Gastroesophageal sphincter (tissue), 4 donors: ENCODE data around the gene KCNMA1. TPM values are rescaled to one million over a fixed set of nuclear protein-coding genes. Genes with fewer than 3 reads are reported as not detected.

Experiments used
- ATAC-seq: fragments of 150-250 bp; one replicate; pipeline ENCODE4 v1.9.1; 2016; ENCODE audit warnings: mild to moderate bottlenecking, moderate library complexity
- H3K27ac ChIP-seq, 4 donors: fragments of 200-600 bp; sonication (generic) in 3 of 4; 1 replicate in 3 of 4; 2 replicates in 1 of 4; pipeline ENCODE4 v1.5.1; 2016 to 2019
- H3K27me3 ChIP-seq: fragments of 200-600 bp; sonication (generic); one replicate; pipeline ENCODE4 v1.5.1; 2019
- H3K36me3 ChIP-seq, 2 donors: fragments of 200-600 bp; sonication (generic); one replicate each; pipeline ENCODE4 v1.5.1; 2019; ENCODE audit warnings: control low read depth in 1 of 2
- H3K4me1 ChIP-seq, 3 donors: fragments of 200-600 bp; sonication (generic); 1 replicate in 2 of 3; 2 replicates in 1 of 3; pipeline ENCODE4 v1.5.1; 2016 to 2019; ENCODE audit warnings: control low read depth in 2 of 3
- H3K4me3 ChIP-seq, 2 donors: fragments of 200-600 bp; sonication (generic); one replicate each; pipeline ENCODE4 v1.5.1; 2019; ENCODE audit warnings: mild to moderate bottlenecking in 1 of 2, moderate library complexity in 1 of 2
- H3K9me3 ChIP-seq, 3 donors: fragments of 200-600 bp; sonication (generic); one replicate each; pipeline ENCODE4 v1.5.1; 2017 to 2019; ENCODE audit warnings: control low read depth in 2 of 3
- CTCF ChIP-seq, 4 experiments: fragments of 200-600 bp in 2 of 4; fragments of 450-650 bp in 2 of 4; sonication (generic) in 1 of 4; IDR thresholded peaks; one replicate each; pipeline ENCODE4 v1.5.1; 2017 to 2019; ENCODE audit warnings: antibody characterized with exemption in 4 of 4, mild to moderate bottlenecking in 2 of 4, moderate library complexity in 2 of 4
- EP300 ChIP-seq: sonication (generic); formaldehyde crosslinking; IDR thresholded peaks from one replicate; pipeline ENCODE4 v1.6.1; 2017; ENCODE audit warnings: antibody characterized with exemption, mild to moderate bottlenecking
- POLR2A ChIP-seq, 2 donors: fragments of 450-650 bp; IDR thresholded peaks; one replicate each; pipeline ENCODE4 v1.6.1; 2017; ENCODE audit warnings: antibody characterized with exemption in 2 of 2, mild to moderate bottlenecking in 2 of 2, moderate library complexity in 1 of 2
- POLR2AphosphoS5 ChIP-seq: sonication (generic); formaldehyde crosslinking; IDR thresholded peaks from one replicate; pipeline ENCODE4 v1.6.1; 2017; ENCODE audit warnings: antibody characterized with exemption
- WGBS, 2 donors: methylation state at CpG; one replicate each; pipeline ENCODE4 v1.1.5; 2018; ENCODE audit warnings: low coverage in 1 of 2; 5-methylcytosine and 5-hydroxymethylcytosine counted together
- total RNA-seq, 4 donors: library from RNA; depleted of rRNA; stranded (reverse); fragments of >200 nt; gene quantifications; one replicate each; pipeline ENCODE4 v1.1.0, GENCODE V29; 2016

The KCNMA1 gene
- total RNA-seq, 4 donors from 2014 or later = 168 to 389 (median 323) TPM

DNA sequence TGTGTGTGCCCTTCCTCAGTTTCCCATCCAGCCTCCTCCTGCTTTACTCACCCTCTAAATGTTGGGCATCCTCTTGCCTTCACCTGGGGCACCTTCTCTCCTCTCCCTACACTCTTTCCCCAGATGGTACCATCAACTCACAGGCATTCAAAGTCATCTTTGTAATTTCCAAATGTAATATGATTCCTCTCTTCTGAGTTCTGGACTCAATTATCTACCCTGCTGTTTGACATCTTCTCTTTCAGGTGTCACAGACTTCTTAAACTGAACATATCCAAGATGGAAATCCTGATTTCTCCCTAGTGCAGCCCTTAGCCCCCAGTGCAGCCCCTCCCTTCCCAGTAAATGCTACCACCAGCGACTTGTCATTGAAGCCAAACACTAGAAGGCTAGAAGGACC lies 422.8 kb downstream of the KCNMA1 start:
- no peak for ATAC-seq
- H3K27me3 ChIP-seq = no peaks in the 10 kb centered on the region
- TF ChIP-seq EP300 (no peak), POLR2AphosphoS5 (no peak), POLR2A (IDR thresholded peaks at IDR 0.05) (no peak), CTCF (IDR thresholded peaks at IDR 0.05) (no peak)
- H3K27ac ChIP-seq = peak overlapping the region in 3 of 4 donors; percentile 13 to 39 (median 17)
- H3K9me3 ChIP-seq = no peaks in the 10 kb centered on the region
- peaks cover 0 to 12% (median 0%) of the 10 kb centered on the region in 3 donors for H3K4me1 ChIP-seq
- 86 to 91% methylated on average over 1 of the region's 1 CpG for WGBS, 2 donors
- H3K4me3 ChIP-seq = no peak overlapping the region
- no peaks in the 10 kb centered on the region for H3K36me3 ChIP-seq

GRCh38 chr10:77212632-77213031 lies 425.0 kb downstream of the KCNMA1 start:
- WGBS, 2 donors = 59 to 80% methylated on average over 5 of the region's 5 CpGs
- Histone ChIP-seq H3K36me3 (no peaks in the 10 kb centered on the region), H3K4me3 (no peak overlapping the region), H3K4me1 (peaks cover 0 to 26% (median 0%) of the 10 kb centered on the region in 3 donors), H3K9me3 (no peaks in the 10 kb centered on the region), H3K27ac (peak overlapping the region in 2 of 4 donors; percentile 5 to 13), H3K27me3 (no peaks in the 10 kb centered on the region)
- TF ChIP-seq EP300 (no peak), POLR2A (IDR thresholded peaks at IDR 0.05) (no peak), CTCF (IDR thresholded peaks at IDR 0.05) (no peak), POLR2AphosphoS5 (no peak)
- ATAC-seq = no peak

DNA sequence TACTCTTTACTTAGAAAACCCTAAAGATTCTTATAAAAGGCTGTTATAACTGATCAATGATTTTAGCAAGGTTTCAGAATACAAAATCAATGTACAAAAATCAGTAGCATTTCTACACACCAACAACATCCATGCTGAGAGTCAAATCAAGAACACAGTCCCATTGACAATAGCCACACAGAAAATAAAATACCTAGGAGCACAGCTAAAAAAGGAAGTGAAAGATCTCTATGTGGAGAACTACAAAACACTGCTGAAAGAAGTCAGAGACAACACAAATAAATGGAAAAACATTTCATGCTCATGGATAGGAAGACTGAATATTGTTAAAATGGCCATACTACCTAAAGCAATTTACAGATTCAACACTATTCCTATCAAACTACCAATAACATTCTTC lies 427.0 kb downstream of the KCNMA1 start:
- Histone ChIP-seq H3K9me3 (no peaks in the 10 kb centered on the region), H3K4me3 (no peak overlapping the region), H3K36me3 (no peaks in the 10 kb centered on the region), H3K27me3 (no peaks in the 10 kb centered on the region), H3K27ac (peak overlapping the region in 1 of 4 donors; percentile 6), H3K4me1 (peaks cover 0 to 30% (median 0%) of the 10 kb centered on the region in 3 donors)
- ATAC-seq = no peak
- TF ChIP-seq POLR2A (IDR thresholded peaks at IDR 0.05) = no peak

DNA sequence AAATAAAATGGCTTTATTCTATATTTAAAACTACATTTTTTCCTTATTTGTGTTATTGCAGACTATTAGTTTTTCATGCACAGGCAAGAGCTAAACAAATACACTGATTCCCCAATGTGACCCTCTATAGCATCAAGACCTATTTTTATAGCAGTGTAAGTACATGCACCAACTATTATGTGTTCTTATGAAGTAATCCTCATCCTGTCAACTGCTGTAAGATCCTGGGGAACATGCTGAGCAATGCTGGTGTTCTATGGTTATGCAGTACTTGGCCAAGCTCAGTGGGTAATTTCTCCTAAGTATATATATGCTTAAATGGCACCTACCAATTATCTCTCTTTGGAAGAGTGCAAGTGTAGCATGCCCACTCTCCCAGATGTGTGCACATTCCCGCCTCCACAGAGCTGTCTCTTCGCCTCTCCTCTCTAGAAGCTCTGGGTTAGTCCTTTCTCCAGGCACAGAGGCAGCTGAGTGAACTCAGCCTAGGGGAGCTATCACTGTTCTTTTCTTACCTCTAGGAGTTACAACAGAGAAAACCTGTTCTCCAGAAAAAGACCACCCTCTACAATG lies 428.8 kb downstream of the KCNMA1 start:
- no peak for TF ChIP-seq POLR2AphosphoS5
- TF ChIP-seq POLR2A (IDR thresholded peaks at IDR 0.05) = no peak
- no peak for TF ChIP-seq EP300
- TF ChIP-seq CTCF (IDR thresholded peaks at IDR 0.05) = no peak
- Histone ChIP-seq H3K4me1 (peaks cover 0 to 18% (median 0%) of the 10 kb centered on the region in 3 donors), H3K27me3 (no peaks in the 10 kb centered on the region), H3K36me3 (no peaks in the 10 kb centered on the region), H3K9me3 (no peaks in the 10 kb centered on the region), H3K4me3 (no peak overlapping the region), H3K27ac (peak overlapping the region; percentile 3 to 74 (median 62))
- no peak for ATAC-seq
- 96% methylated on average over 2 of the region's 2 CpGs; no CpG with 5 or more reads in 1 of the 2 donors for WGBS, 2 donors

DNA sequence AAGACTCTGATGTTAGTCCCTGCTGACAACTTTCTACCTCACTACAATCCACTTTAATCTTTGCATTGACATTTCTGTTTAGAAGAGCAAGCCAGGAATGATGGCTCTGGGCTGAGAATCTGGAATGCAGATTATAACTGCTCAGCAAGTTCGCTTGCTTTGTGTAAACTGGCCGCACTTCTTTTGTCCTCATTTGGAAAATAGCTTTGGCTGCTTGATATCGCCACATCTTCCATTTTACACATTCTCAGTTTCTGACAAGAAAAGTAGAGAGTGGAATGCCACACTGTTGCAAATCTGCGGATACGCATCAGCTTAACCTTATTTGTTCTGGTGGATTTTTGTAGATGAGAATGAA lies 429.8 kb downstream of the KCNMA1 start:
- Histone ChIP-seq H3K9me3 (no peaks in the 10 kb centered on the region), H3K27ac (peak overlapping the region; percentile 3 to 74 (median 72)), H3K4me3 (no peak overlapping the region), H3K4me1 (peaks cover 0 to 20% (median 2%) of the 10 kb centered on the region in 3 donors), H3K27me3 (no peaks in the 10 kb centered on the region), H3K36me3 (no peaks in the 10 kb centered on the region)
- 53 to 64% methylated on average over 4 to 5 of the region's 5 CpGs for WGBS, 2 donors
- TF ChIP-seq POLR2A (IDR thresholded peaks at IDR 0.05) (no peak), EP300 (no peak), POLR2AphosphoS5 (no peak), CTCF (IDR thresholded peaks at IDR 0.05) (no peak)
- no peak for ATAC-seq
